Activated naive CD8-positive, alpha-beta T cell treated with anti-CD3 and anti-CD28 coated beads, Interleukin-2, amount 50 U/mL, for 24 hours (primary cell): Measurements from ENCODE around the gene SYVN1.

ENCODE experiments used
- ATAC-seq: fragments of 150-1000 bp; cut with Tn5 transposase; one replicate; pipeline ENCODE4 v1.10.0; 2021
- DNase-seq: peaks from one replicate; pipeline ENCODE4 v3.0.0; 2021
- H3K27ac Mint-ChIP-seq: one replicate; pipeline ENCODE4 v1.8.0; 2021; ENCODE audit warnings: mild to moderate bottlenecking, mixed read lengths
- H3K27me3 Mint-ChIP-seq: one replicate; pipeline ENCODE4 v1.8.0; 2021; ENCODE audit warnings: mixed read lengths
- H3K36me3 Mint-ChIP-seq: one replicate; pipeline ENCODE4 v1.8.0; 2021; ENCODE audit warnings: low read depth, mixed read lengths
- H3K4me1 Mint-ChIP-seq: one replicate; pipeline ENCODE4 v1.8.0; 2021; ENCODE audit warnings: mixed read lengths
- H3K4me3 Mint-ChIP-seq: one replicate; pipeline ENCODE4 v1.8.0; 2021; ENCODE audit warnings: mild to moderate bottlenecking, moderate library complexity, mixed read lengths
- H3K9me3 Mint-ChIP-seq: one replicate; pipeline ENCODE4 v1.8.0; 2021; ENCODE audit warnings: mixed read lengths

SYVN1 gene

DNA sequence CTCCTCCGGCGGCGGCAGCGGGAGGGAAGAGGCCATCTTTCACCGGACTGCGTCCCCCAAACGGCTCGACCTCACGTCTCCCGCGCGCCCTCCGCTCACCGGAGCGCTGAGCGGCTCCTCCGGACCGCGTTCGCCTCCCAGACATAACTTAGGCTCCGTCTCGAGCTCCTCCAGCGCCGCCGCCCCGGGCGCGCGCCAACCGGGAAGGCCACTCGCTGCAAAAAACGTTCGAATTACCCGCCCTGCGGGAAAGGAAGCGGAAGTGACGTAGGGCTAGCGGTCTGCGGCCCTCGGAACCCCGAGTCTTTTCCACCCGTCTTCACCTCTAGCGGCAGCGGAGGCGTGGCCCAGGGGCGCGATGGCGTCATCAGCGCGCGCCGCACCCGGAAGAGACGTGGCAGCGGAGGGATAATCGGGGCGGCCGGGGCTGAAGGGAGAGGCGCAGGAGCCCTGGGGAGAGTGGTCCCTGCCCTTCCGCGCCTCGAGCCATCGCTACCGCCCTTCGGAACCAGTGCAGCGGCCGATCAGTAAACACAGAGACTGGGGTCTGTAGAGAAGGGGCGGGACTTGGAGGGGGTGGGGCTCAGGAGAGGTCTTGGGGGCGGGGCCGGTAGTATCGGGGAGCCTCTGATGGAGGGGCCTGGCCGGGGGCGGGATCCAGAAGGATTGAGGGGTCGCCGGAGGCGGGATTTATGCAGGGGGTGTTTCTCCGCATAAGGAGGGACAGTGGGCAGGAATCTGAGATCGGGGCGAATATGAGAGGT, 50.3 kb downstream of the SYVN1 start, which contains the start of the genes CDCA5 and ZFPL1:
Gene CDCA5 (minus strand): TSS at position 207 of the 764 bp plus-strand sequence. CDS start 62 bp downstream, at position 145.
Gene ZFPL1 (plus strand): TSS at position 389 of the 764 bp plus-strand sequence. CDS start 477 bp downstream, outside the sequence.
- peak within 1 kb of the TSS; percentile 97 for H3K27ac Mint-ChIP-seq
- peaks cover 54% of the 10 kb centered on the region for H3K4me1 Mint-ChIP-seq
- peak within 1 kb of the TSS; percentile 98 for H3K4me3 Mint-ChIP-seq
- no peaks in the 10 kb centered on the region for H3K27me3 Mint-ChIP-seq
- DNase-seq = peak; percentile 99
- peaks cover 53% of the 10 kb centered on the region for H3K36me3 Mint-ChIP-seq
- ATAC-seq = peak; percentile 82
- H3K9me3 Mint-ChIP-seq = no peaks in the 10 kb centered on the region

DNA sequence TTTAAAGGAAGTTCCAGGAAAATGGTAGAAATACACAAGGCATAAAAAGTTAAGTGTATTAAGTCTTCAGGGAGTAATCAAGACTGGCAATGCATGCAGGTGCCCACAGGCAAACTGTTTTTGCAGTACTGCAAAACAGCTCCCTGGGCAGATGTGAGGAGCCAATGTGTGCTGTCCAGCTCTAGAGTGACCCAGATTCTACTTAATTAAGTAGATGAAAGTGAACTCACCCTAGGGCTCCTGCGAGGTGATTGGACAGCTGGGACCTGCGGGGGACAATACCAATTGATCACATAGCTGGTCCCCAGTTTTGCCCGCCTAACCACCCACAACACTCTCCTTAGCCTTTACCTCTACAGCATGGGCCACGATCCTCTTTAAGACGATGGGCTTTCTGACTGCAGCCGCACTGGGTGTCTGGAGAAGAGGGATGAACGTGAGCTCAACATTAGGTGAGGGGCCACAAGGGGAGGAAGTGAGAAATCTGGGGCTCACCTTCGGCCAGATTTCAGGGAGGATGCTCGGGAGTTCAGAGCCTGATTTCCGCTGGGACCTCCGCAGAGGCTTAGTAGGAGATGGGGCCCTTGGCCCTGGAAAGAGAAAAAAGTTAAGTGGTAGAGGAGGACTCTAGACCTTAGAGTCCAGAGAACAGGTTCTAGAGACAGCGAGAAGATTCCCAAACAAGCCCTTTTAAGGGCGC, 51.0 kb downstream of the SYVN1 start:
- Mint-ChIP-seq H3K27ac (peak overlapping the region; percentile 97), H3K9me3 (no peaks in the 10 kb centered on the region), H3K4me3 (peak overlapping the region; percentile 98), H3K36me3 (peaks cover 54% of the 10 kb centered on the region), H3K4me1 (peaks cover 62% of the 10 kb centered on the region), H3K27me3 (no peaks in the 10 kb centered on the region)
- DNase-seq (no peak), ATAC-seq (no peak)

DNA sequence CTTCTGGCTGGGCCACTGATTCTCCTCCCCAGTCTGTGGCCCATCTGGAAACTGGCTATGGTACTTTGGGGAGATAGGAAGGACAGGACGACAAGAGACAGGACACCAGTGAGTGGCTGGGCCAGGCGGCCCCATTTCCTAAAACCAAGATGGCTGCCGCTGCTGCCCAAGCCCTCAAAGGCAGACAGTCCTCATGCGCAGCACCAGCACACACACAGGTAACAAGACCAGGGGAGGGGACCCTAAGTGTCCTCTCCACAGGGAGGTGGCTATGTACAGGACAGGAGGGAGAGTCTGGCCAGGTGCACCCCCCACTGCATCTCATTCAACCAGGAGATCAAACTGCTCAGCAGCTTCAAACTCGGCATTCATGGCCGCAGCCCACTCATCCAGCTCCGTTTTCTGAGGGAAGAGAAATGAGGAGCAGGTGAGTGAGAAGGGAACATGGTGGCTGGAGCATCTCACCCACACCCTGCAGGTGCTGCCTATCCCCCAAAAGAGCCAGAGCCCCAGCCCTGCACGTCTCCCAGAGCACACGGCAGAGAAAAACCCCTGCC, 55.5 kb downstream of the SYVN1 start:
- Mint-ChIP-seq H3K36me3 (peaks cover 71% of the 10 kb centered on the region), H3K4me3 (no peak overlapping the region), H3K4me1 (peaks cover 49% of the 10 kb centered on the region), H3K27ac (peak overlapping the region; percentile 25), H3K9me3 (no peaks in the 10 kb centered on the region), H3K27me3 (no peaks in the 10 kb centered on the region)
- ATAC-seq = no peak
- DNase-seq = no peak

DNA sequence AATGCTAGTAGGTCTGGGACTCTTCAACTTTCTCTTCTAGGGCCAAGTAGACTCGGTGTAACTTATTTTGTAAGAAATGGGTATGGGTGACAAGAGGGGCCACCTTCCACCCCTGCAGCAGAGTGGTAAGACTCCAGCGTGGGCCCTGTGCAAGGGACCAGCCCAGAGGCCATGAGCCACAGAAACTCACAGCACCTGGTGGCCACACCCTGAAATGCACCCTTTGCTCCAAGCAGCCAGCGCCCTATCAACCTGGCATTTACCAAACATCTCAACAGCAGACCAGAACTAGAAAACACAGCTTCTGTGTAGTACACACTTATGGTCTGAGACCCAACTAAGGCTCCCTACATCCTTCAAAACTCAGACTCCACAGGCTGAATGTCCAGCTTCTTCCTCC, 56.2 kb downstream of the SYVN1 start:
- peaks cover 44% of the 10 kb centered on the region for H3K4me1 Mint-ChIP-seq
- H3K27ac Mint-ChIP-seq = no peak overlapping the region
- no peaks in the 10 kb centered on the region for H3K27me3 Mint-ChIP-seq
- ATAC-seq (peak; percentile 68), DNase-seq (peak; percentile 68)
- peaks cover 64% of the 10 kb centered on the region for H3K36me3 Mint-ChIP-seq
- no peaks in the 10 kb centered on the region for H3K9me3 Mint-ChIP-seq
- H3K4me3 Mint-ChIP-seq = no peak overlapping the region

DNA sequence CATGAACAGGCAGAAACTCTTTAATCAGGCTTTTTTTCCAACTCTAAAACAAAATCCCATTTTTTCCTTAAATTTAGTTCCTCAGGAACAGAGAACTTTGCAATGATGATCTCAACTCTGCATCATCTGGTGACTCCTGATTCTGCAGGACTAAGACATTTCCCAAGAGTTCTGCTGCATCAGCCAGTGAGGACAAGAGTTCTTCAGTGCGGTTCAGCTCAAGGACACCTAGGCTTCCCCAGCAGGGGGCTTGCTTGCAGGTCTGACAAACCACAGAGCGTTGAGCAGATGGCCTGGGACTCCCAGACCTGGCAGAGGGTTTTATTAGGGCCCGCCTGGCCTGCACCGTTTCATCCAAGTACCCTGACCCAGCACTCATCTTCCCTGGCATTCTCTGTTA, 56.9 kb downstream of the SYVN1 start:
- DNase-seq (no peak), ATAC-seq (no peak)
- H3K4me3 Mint-ChIP-seq = no peak overlapping the region
- peaks cover 37% of the 10 kb centered on the region for H3K4me1 Mint-ChIP-seq
- no peak overlapping the region for H3K27ac Mint-ChIP-seq
- H3K36me3 Mint-ChIP-seq = peaks cover 57% of the 10 kb centered on the region
- no peaks in the 10 kb centered on the region for H3K27me3 Mint-ChIP-seq
- no peaks in the 10 kb centered on the region for H3K9me3 Mint-ChIP-seq
